ENCODE measurements around the gene RHBDD3.

RHBDD3 gene

DNA sequence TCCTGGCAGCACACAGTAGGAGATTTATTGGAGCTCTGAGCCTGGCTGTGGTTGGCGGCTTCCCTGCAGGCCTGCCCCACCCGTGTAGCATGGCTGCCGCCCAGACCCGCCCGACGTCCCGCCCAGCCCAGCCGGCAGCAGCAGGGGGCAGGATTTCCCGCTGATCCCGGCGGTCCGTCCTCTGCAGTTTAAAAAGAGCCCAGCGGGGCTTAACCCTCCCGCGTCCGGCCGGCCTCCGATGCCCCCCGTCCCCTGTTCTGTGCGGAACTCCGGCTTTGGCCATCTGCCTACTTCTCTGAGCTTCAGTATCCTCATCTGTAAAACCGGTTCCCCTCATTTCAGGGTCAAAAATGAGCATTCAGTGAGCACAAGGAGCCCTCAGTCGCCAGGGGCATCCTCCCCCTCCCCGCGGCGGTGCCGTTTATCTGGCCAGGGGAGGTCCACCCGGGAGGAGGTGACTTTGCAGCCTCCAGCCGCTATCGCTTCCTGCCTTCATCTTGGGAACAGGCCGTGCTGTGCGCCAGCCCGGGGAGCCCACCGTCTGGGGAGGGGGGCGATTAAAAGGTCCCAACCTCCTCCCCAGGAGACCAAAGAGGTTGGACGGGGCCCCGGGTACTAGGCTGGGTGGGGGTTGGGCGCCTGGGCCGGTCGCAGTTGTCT, 38.5 kb upstream of the RHBDD3 start, which contains the start of gene GAS2L1:
Gene GAS2L1, plus strand, starts transcription at position 476 of the 660 bp plus-strand sequence. CDS start 1,456 bp downstream, outside the sequence.
- peak; percentile 73 for DNase-seq

- no peak for DNase-seq
These were observed 38.0 kb upstream of the RHBDD3 start for GRCh38 chr22:29305836-29306174.

DNA sequence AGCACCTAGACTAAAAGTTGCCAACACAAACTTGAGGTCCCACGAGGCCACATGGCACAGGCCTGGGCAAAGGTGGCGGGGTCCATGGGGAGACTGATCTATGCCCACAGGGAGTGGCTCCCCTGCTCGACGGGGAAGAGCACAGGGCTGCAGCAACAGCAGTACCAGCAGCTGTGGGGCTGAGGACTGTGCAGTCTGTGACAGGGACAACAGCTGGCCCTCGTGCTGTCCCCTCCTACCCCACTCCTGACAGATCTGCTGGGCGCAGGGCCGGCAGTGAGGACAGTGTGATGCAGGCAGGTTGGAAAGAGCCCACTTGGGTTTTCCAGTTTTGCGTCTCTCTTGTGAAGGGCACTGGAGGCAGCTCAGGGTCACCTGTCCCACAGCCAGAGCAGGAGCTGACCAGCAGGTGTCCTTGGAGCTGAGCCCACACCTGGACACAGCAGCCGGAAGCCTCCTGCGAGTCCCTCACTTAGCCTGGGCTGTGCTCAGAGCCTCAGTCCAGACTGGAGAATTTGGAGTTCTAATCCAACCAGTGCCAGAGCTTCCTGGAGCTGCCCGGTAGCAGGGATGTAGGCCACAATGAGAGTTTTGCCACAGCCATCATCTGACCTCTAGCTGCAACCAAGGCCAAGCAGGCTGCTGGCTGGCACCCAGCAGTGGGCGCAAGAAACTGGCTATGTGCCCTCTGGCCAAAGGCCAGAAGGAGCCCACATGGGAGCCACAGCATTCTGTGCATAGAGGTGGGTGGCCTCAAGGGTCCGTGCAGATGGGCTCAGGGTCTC, 35.1 kb upstream of the RHBDD3 start:
- peak; percentile 17 for DNase-seq

- DNase-seq = no peak
These were observed 34.6 kb upstream of the RHBDD3 start for GRCh38 chr22:29302402-29302680.

GRCh38 chr22:29301716-29302401, 34.1 kb upstream of the RHBDD3 start:
- DNase-seq = no peak

DNA sequence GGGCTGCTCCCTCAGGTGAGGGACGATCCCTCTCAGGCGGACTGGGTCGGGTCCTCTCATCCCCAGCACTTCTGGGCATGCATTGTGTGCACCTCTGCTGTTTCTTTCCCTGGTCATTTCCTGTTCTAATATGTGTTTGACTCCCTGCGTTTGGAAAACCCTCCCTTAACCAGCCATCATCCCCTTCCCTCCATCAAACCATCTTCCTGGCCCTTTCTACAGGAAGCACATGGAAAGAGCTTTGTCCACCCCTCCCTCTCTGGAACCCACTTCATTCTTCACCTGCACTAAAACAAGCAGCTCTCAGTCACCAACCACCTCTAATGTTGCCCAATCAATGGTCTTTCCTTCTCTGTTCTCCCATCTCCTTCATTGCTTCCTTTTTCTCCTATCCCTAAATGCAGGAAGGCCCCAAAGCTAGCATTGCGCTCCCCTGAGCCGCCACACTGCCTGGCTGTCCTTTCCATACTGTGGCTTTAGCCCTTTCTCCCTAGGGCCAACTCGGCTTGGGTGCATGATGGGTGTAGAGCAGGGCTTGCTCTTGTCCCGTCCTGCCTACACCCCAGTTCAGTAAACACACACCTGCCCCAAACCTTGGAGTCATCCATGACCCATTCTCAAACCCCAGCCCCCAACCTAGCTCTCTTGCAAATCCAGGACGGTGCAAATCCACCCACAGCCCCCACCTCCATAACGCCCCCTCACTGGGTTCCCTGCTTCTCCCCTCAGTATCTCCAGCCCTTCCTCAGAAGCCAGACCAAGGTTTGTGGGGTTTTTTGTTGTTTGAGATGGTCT, 33.2 kb upstream of the RHBDD3 start:
- no peak for DNase-seq

DNA sequence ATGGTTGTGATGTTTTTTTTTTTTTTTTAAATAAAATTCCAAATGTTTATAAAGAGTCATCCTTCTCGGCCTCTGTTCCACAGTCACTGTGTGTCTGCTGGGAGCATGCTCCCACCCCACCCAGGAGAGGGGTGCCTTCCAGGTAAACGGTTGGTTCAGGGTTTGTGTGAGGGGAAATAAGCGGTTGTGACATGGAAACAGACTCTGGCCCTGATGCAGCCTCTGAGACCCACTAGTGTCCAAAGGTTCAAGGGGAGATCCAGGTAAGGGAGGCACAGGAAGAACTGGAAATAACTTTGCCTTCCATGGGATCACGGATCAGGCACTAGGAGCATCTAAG, 32.7 kb upstream of the RHBDD3 start:
- DNase-seq = no peak

DNA sequence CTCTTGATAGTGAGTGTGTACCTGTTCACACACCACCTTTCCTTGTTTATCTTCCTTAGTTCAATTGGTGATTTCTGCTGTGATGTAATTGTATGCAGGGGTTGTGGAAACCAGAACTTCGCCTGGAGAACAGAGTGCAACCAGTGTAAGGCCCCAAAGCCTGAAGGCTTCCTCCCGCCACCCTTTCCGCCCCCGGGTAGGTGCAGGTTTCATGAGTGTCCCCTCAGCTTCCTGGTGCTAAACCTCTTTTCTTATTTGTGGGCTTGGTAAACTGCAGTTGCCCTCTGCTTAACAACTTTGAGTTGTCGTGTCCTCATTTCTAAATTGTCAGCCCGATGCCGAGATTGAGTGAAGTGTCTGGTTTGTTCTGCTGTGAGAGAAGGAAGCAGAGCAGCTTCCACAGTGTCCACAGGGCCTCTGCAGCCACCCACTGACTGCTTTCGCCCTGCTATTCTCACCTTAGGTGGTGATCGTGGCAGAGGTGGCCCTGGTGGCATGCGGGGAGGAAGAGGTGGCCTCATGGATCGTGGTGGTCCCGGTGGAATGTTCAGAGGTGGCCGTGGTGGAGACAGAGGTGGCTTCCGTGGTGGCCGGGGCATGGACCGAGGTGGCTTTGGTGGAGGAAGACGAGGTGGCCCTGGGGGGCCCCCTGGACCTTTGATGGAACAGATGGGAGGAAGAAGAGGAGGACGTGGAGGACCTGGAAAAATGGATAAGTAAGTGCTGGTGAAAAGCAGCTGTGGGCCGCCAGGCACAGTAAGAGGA, 31.5 kb upstream of the RHBDD3 start:
- no peak for DNase-seq

DNA sequence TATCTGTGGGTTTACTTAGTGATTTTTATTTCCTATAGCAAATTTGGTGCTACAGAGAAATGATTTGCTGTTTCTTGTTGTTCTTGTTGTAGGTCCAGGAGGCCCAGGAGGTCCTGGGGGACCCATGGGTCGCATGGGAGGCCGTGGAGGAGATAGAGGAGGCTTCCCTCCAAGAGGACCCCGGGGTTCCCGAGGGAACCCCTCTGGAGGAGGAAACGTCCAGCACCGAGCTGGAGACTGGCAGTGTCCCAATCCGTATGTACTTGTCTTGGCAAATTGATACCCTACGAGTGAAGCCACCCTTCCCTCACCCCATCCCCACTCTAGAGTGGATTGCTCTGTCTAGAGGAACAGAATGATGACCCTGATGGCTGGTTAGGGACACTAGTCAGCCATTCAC, 30.9 kb upstream of the RHBDD3 start:
- DNase-seq = no peak

- DNase-seq = no peak
These were observed 24.6 kb upstream of the RHBDD3 start for GRCh38 chr22:29292379-29292778.

DNA sequence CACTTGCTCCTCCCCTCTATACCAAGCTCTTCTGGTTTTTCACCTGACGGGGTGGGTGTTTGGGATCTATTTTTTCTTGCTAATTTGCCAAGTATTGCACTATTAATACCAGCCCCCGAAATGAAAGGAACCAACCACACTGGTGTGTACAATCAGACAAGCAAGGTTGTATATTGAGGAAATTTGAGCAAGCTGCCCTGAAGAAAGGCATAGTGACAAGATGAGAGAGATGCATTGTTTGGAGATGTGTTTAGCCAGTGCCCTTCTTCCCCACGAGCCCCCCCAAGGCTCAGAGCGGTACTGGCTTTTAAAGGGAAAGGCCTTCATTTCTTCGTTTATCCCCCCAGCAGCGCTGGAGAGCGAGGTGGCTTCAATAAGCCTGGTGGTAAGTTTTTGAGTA, 23.4 kb upstream of the RHBDD3 start:
- no peak for DNase-seq

DNA sequence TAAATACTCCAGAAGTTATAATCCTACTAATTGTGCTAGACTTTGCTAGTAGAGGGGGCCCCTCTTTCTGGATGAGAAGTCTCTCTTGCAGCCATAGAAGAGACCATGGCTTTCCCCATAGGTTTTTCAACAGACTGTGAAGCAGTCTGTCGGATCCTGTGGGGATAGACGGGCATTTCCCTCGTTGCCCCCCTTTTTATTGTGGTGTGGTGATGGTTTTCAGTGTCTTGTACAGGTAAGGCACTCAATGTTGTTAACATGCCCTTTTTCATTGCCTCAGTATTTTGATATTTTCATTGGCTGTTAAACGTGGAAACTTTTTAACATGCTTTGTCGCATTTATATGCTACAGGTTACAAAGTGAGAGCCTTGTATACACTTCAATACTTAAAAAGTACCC, 22.3 kb upstream of the RHBDD3 start:
- DNase-seq = no peak

- no peak for DNase-seq
These were observed 21.1 kb upstream of the RHBDD3 start for GRCh38 chr22:29288837-29289236.

GRCh38 chr22:29284196-29284595, 16.4 kb upstream of the RHBDD3 start:
- no peak for DNase-seq

DNA sequence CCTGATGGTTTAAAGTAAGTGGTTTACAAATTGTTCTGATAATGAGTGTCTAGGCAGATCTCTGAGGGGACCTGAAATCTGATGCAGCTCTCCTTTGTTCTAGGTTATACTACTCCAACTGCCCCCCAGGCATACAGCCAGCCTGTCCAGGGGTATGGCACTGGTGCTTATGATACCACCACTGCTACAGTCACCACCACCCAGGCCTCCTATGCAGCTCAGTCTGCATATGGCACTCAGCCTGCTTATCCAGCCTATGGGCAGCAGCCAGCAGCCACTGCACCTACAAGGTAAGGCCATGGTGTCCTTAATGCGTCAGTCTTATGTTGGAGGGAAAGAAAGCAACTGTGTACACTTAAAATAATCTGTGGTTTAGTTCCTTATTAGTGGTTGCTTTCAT, 10.1 kb upstream of the RHBDD3 start:
- no peak for DNase-seq

DNA sequence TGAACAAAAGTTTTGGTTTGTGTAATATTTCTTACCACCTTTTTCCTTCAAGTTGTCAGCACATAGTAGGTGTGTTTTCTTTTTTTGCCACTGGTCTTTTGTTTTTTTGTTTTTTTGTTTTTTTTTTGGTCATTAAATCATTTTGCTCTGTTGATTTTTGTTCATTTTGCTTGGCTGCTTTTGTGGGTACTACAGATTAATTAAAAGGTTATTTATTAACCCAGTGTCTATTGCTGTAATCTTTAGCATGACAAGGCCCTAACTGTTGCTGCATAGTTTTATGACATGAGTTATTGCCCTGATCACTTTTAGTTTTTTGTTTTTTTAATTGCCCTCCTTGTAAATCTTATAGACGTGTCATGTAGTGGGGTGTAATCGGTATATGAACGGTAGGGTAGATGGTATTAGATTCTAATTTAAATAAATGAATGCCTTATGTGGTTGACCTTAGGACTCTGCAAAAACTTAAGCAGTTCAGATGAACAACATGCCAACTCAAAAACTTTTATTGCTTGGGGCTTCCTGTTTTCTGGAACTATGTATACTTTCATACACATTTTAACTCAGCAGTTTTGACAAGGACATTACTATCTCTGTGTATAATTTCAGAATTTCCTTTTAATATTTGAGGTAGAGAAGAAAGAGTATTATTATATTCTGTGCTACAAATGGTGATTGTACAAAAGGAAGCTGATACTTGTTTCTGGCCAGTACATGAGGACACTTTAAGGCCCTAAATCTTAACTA, 8.2 kb upstream of the RHBDD3 start:
- DNase-seq = no peak

DNA sequence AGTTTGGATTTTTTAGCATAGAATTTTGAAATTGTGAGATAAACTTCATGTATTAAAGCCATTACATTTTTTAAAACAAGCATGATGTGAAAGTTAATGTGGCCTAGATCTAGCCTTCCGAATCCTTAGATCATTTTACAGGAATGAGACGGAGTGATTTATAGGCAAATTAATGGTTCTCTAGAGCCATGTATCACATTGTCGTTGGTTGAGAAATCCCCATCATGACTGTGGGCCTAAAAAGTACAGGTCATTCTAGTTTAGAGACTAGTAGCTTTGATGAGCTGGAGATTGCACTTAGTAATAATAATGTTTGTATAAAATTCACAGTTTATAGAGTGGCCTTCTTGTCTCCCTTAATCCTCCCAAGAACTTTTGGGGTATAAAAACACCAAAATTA, 7.4 kb upstream of the RHBDD3 start:
- no peak for DNase-seq

DNA sequence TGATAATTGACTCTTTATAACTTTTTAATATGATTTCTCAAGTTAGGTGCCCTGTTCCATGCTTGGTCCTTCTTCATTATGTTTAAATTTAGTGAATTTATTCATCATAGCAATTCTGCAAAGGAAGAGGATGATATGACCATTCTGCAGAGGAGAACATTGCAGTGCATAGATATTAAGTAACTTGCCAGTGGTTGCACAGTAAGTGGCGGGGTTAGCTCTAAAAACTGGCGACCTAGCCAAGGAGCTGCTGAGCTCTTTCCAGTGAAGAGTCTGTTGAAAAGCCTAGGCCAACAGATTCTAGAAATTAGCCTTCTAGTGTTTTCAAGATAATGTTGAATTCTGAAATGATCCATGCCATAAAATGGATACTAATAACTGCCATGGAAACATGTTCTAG, 4.8 kb upstream of the RHBDD3 start:
- no peak for DNase-seq

DNA sequence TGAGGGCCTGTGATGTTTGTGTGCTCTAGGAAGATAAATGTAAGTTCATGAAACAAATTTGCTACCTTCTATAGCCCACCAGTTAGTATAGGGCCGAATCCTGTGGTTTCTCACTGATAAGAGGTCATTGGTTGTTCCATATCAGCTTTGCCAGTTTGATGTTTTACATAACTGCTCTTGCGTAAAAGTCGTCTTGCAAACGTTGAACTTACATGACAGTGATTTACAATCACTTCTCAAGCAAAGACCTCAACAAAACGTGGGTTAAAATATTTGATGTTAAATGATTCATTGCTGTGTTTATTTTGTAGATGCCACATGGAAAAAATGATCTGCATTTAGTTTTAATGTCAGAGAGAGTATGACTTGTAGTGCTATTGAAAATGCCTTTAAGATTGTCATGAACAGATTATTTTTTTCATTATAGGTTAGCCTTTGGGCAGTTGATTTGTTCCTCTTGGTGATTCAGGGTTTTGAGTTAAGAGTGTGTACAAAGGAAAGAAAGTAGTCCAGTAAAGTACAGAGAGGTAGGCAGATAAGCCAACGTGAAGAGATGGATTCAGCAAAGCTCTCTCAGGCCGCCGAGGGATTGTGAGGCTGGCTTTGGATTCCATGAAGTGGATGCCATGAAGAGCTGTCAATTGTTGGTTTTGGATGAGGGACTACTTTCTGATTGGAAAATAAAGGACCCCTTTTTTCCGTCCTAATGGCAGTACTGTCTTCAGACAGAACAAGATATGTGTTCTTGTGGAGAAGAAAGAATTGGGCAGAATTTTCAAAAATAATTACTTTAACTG, 2.9 kb upstream of the RHBDD3 start:
- DNase-seq = peak; percentile 60

- peak; percentile 28 for DNase-seq
These were observed 2.1 kb upstream of the RHBDD3 start for GRCh38 chr22:29269731-29270474.

GRCh38 chr22:29269230-29269604, 1.4 kb upstream of the RHBDD3 start:
- DNase-seq = peak; percentile 8

Measured in inflammatory macrophage treated with lipopolysaccharide for 4 hours (primary cell).